HG02759 (cell line): Measurements from ENCODE around the gene RPL7A.
"Not testable (repeated sequence)": the region's sequence is repeated elsewhere in the genome, so short reads cannot be mapped to it uniquely, and the experiment has no call there.

Experiments used
- ATAC-seq: cut with Tn5 transposase; IDR thresholded peaks from one replicate; pipeline ENCODE4 v1.9.1; 2021; ENCODE audit warnings: mild to moderate bottlenecking, moderate library complexity; ENCODE audit not compliant: unreplicated experiment

The RPL7A gene

GRCh38 chr9:133366435-133366834 lies 18.4 kb downstream of the RPL7A start:
- no peak for ATAC-seq

GRCh38 chr9:133367221-133367620 lies 19.2 kb downstream of the RPL7A start:
- no peak for ATAC-seq

DNA sequence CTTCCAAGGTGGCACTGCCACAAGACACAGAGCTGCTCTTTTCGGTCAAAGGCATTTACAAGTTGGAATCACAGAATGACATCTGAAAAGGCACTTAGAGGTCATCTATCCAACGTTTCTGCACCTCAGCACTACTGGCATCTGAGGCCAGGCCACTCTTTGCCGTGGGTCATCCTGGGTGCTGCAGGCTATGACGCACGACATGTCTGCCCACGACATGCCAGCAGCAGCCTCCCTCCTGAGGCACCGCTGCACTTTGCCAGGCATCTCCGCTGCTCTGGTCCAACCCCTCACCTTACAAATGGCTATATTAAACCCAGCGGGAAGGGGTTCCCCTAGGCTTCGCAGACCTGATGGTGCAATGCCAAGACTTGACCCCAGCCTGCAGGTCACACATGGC lies 19.8 kb downstream of the RPL7A start:
- ATAC-seq: no peak

DNA sequence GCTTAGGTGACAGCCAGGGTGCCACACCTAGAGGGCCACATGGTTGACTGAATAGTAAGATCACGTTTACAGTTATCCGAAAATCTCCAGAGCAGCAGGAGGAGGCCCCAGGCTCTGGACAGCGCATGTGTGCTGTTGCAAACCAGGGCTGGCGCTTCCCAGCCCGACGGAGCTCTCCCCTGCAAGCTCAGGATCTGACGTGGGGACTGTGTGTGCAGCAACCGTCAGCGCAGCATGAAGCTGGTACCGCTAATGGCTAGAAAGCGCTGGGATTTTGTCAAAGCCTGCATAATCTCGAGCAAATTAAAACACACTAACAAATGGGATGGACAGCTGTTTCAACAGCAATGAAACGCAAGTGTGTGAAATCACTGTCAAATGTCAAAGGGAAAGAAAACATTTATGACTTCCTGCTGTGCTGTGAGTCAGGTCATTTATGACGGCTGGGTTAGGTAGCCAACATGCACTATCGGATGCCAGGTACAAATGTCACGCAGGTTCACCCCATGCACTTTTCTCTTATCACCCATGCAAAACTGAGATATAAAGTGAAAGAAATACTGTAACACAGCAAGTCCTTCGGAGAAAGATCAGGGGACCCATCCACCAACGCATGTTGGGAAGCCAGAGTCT lies 20.3 kb downstream of the RPL7A start:
- ATAC-seq: no peak

DNA sequence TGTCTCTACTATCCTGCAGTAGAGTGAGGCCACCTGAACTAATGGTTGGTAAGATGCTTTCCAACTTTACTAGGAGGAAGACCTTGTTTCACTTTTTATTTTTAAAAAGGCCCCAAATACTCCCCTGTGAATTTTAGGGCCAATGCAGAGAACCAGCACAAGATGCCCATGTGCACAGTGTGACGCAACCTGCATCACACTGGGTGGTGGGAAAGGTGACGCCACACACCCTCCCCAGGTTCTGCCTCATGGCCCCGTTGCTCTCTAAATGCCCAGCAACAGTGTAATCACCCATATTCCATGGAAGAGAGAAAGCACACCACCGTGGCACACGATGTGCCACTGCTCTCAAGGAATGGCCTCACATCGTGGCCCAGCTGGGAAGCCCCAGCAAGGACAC lies 21.4 kb downstream of the RPL7A start:
- ATAC-seq: no peak

DNA sequence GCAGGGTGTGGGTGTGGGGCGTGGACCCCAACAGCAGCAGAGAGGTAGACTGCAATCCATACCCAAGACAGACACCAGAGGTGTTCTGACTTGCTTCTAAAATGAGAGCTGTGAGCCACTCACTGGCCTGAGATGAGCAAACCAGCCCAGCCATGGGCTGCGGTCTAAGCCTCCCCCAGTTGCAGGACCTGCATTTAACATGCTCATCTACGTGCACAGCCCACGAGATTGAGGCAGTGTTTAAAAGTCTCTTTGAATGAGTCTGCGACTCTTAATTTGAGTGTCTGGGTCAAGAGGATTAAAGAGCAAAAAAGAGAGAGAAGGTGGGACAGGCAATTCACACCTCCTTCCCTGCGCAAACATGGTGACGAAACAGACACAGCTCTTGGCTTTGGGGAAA lies 21.9 kb downstream of the RPL7A start:
- no peak for ATAC-seq

DNA sequence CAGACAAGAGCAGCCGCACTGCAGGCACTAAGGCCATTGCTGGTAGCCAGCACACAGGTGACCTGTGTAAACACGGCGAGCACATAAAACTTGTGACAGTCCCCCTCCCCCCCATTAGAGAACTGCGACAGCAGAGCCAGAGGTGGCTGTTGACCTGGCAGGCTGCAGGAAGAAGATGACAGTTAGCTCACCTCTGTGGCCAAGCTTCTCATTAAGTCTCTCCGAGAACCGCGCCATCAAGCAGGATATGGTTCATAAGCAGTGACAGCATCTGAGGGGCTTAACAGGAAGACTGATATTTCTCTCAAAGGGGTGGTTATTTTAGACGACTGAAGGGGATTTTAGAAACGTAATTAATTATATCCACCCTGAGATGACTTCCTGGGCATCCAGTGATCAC lies 22.7 kb downstream of the RPL7A start:
- no peak for ATAC-seq

DNA sequence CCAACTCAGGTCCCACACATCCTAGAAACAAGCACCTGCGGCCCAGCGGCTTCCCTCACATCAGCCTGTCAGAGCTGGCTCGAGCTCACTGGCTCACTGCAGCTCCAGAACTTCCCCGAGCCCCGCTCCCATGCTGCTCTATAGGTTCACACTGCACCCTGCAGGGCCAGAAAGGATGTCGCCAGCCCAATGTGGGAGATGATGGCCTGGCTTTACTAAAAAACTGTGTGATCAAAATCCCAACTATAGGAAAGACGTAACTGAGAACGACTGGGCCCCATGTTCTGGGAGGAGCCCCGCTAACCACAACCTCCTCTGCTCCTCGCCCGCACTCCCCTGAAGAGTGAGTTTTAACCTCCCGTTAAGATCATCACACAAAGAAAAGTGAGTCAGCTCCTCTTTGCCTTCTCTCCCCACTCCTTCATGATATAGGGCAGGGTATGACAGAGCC lies 23.3 kb downstream of the RPL7A start:
- ATAC-seq: no peak

GRCh38 chr9:133372144-133372543 lies 24.1 kb downstream of the RPL7A start:
- ATAC-seq: no peak

DNA sequence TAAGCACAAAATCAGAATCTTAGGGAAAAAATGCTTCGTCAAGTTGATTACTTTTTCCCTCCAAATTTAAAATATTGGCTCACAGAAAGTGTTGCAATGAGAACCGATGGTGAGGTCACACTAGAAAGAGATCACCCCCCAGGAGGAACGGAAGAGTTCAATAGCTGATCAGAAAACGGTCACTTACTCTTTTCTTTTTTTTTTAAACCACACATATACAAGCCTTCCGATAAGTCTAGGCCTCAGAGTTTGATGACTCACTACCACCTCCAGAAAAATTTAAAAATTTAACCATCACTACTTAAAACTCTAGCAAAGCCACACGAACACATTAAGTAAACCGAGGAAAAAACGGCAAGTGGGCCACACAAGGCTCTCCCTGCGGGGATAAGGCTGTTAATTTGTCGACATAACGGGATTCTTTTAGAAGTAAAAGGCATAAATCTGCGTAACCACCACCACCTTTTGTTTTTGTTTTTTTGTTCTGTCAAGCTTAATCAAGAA lies 26.6 kb downstream of the RPL7A start:
- no peak for ATAC-seq

- ATAC-seq: peak; percentile 23
Observed at GRCh38 chr9:133375116-133375723, 27.2 kb downstream of the RPL7A start.

- ATAC-seq: peak; percentile 89
Observed at GRCh38 chr9:133375724-133376654, 28.0 kb downstream of the RPL7A start, which contains the start of the genes STKLD1 and SURF4. TSS of gene STKLD1 (plus strand) at chr9:133376366. CDS start at chr9:133376474, 108 bp downstream. TSS of gene SURF4 (minus strand) at chr9:133376060. CDS start at chr9:133375969, 91 bp downstream.

- ATAC-seq: not testable (repeated sequence)
Observed at GRCh38 chr9:133377280-133377679, 29.3 kb downstream of the RPL7A start.

GRCh38 chr9:133377721-133378216 lies 29.8 kb downstream of the RPL7A start:
- ATAC-seq: no peak

DNA sequence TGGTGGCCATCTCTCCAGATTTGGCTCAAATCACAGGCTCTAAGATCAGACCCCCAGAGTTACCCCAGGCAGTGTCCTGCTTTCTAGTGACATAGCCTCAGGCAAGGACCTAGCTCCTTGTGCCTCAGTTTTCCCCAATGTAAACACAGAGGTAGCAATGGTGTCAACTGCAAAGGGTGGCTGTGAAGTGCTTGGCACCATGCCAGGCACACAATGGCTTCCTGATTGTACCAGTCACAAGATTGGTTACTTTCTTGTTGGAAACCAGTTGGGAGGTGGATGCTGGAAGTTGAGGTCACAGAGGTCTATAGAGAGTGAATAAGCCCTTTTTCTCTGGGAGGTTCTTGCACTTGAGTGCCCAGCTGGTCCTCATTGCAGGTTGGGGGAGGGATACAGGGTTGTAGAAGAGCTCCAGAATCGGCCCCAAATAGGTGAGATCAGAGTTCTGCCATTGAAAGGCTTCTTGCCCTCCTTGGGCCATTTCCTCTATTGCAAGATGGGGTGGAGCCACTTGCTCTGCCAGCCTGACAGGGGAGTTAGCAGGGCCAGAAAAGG lies 30.5 kb downstream of the RPL7A start:
- no peak for ATAC-seq

GRCh38 chr9:133379153-133380086 lies 31.4 kb downstream of the RPL7A start:
- no peak for ATAC-seq

DNA sequence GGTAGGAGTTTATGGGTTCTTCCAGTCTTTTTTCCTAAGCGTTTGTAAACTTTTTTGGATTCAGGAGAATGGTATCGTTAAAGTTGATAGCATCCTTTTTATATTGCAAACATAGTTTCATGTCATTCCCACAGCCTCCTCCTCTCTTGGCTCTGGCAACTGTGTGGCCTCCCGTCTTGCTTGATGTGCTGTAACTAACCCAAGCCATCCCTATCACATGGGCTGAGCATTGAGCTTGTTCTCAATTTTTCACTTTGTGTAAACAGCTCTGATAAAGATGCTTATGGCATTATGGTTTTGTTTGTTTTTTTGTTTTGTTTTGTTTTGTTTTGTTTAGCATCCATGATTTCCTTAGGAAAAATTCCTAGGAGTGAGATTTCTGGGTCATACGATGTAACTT lies 32.7 kb downstream of the RPL7A start:
- ATAC-seq: no peak

GRCh38 chr9:133382507-133383141 lies 34.6 kb downstream of the RPL7A start:
- no peak for ATAC-seq

DNA sequence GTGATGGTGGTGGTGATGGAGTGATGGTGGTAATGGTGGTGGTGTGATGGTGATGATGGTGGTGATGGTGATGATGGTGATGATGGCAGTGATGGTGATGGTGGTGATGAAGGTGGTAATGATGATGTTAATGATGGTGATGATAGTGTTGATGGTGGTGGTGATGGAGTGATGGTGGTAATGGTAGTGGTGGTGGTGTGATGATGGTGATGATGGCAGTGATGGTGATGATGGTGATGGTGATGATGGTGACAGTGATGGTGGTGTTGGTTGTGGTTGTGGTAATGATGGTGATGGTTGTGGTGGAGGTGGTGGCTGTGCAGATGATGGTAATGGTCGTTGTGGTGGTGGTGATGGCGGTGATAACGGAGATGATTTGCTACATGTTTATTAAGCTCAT lies 35.4 kb downstream of the RPL7A start:
- no peak for ATAC-seq
